ENCODE measurements around the gene SYPL1.

GRCh38 chr7:106050746-106051117 lies 61.4 kb downstream of the SYPL1 start:
- TF ChIP-seq CTCF (IDR thresholded peaks at IDR 0.05) = no peak
- TF ChIP-seq REST (IDR thresholded peaks at IDR 0.05; ENCODE audit: insufficient read depth in 1 of 2, low read depth in 2 of 2, low read length in 1 of 2) = no peak
- no peak for TF ChIP-seq TCF7L2 (IDR thresholded peaks at IDR 0.05; ENCODE audit: low read depth, low read length)

Measured in Panc1 (cell line).